ENCODE data around the gene TMEM89. TPM values are rescaled to one million over a fixed set of nuclear protein-coding genes. Genes with fewer than 3 reads are reported as not detected.
A peak's percentile ranks its signal among the peaks of the same experiment; 100 is the strongest.

Gene TMEM89
- total and polyA plus RNA-seq, 2 of the 13 experiments (the other 11 are each of a cell fraction or from before 2014, with no cell fraction given): 0.31 to 0.59 TPM

GRCh38 chr3:48575366-48575765 is 46.2 kb downstream of the TMEM89 start:
- Histone ChIP-seq H3K79me2 (ENCODE audit: insufficient read depth, low read length) (no peaks in the 10 kb centered on the region), H3K36me3 (replicated peaks in 1 of 2; ENCODE audit: control insufficient read depth in 1 of 2, insufficient read depth in 2 of 2, low read length in 2 of 2) (no peaks in the 10 kb centered on the region; a peak in 1 of 5 replicates), H2AFZ (ENCODE audit: low read length) (no peak overlapping the region), H3K4me2 (ENCODE audit: low read depth, low read length) (no peak overlapping the region), H4K20me1 (ENCODE audit: insufficient read depth, low read length) (no peaks in the 10 kb centered on the region), H3K4me3 (replicated peaks in 1 of 3; ENCODE audit: insufficient read depth in 1 of 3, low read depth in 2 of 3, low read length in 3 of 3) (no peak overlapping the region), H3K9ac (ENCODE audit: insufficient read depth, low read depth, low read length) (no peak overlapping the region), H3K9me3 (ENCODE audit: low read length) (no peaks in the 10 kb centered on the region), H3K27me3 (ENCODE audit: control insufficient read depth in 1 of 2, insufficient read depth in 2 of 2, low read length in 2 of 2) (no peaks in the 10 kb centered on the region), H3K4me1 (ENCODE audit: insufficient read depth, low read length) (peaks cover 42% of the 10 kb centered on the region), H3K27ac (ENCODE audit: extremely low read length, insufficient read depth, low read length) (no peak overlapping the region)
- BruUV-seq (replicated peaks): no TSS peak
- FAIRE-seq (no peak), DNase-seq (ENCODE audit: low spot score) (no peak), ATAC-seq (no peak)
- TF ChIP-seq RAD51 (IDR thresholded peaks at IDR 0.05; ENCODE audit: borderline replicate concordance): no peak
- in situ Hi-C loops (cut with HindIII; ENCODE audit: extremely low pct_ligation_motif_present, low pct_unique_long_range_greater_than_20kb) (no loop called here), intact Hi-C loops (cut with micrococcal nuclease; ENCODE audit: unreplicated experiment) (no loop called here)
- ChIA-PET CTCF (ENCODE audit: low intra/inter-chr PET ratio, low total read pairs) (no interaction called here), POLR2A (no interaction called here)
- WGBS (ENCODE audit: low lambda C conversion rate): 52% methylated on average over 4 of the region's 17 CpGs

- no peak overlapping the region for H2AFZ ChIP-seq (ENCODE audit: low read length)
- no peak overlapping the region for H3K27ac ChIP-seq (ENCODE audit: extremely low read length, insufficient read depth, low read length)
- ChIA-PET POLR2A (no interaction called here), CTCF (ENCODE audit: low intra/inter-chr PET ratio, low total read pairs) (no interaction called here)
- no peak overlapping the region for H3K4me3 ChIP-seq (replicated peaks in 1 of 3; ENCODE audit: insufficient read depth in 1 of 3, low read depth in 2 of 3, low read length in 3 of 3)
- no peaks in the 10 kb centered on the region; a peak in 1 of 5 replicates for H3K36me3 ChIP-seq (replicated peaks in 1 of 2; ENCODE audit: control insufficient read depth in 1 of 2, insufficient read depth in 2 of 2, low read length in 2 of 2)
- H3K4me2 ChIP-seq (ENCODE audit: low read depth, low read length): no peak overlapping the region
- no peaks in the 10 kb centered on the region for H3K79me2 ChIP-seq (ENCODE audit: insufficient read depth, low read length)
- peak; percentile 31 for ATAC-seq
- H3K9ac ChIP-seq (ENCODE audit: insufficient read depth, low read depth, low read length): no peak overlapping the region
- no peaks in the 10 kb centered on the region for H4K20me1 ChIP-seq (ENCODE audit: insufficient read depth, low read length)
- H3K9me3 ChIP-seq (ENCODE audit: low read length): no peaks in the 10 kb centered on the region
- in situ Hi-C loops (cut with HindIII; ENCODE audit: extremely low pct_ligation_motif_present, low pct_unique_long_range_greater_than_20kb): no loop called here
- DNase-seq (ENCODE audit: low spot score): no peak
- H3K4me1 ChIP-seq (ENCODE audit: insufficient read depth, low read length): peaks cover 55% of the 10 kb centered on the region
- intact Hi-C loops (cut with micrococcal nuclease; ENCODE audit: unreplicated experiment): no loop called here
- 65% methylated on average over 6 of the region's 10 CpGs for WGBS (ENCODE audit: low lambda C conversion rate)
- no TSS peak for BruUV-seq (replicated peaks)
- H3K27me3 ChIP-seq (ENCODE audit: control insufficient read depth in 1 of 2, insufficient read depth in 2 of 2, low read length in 2 of 2): no peaks in the 10 kb centered on the region
- no peak for FAIRE-seq
- peak; percentile 51; the same call in 1 of the 2 replicates for TF ChIP-seq ZNF121 (CRISPR knock-in tag; IDR thresholded peaks at IDR 0.05)
- TF ChIP-seq TEAD3 (CRISPR knock-in tag; optimal IDR thresholded peaks at IDR 0.05; ENCODE audit: borderline replicate concordance): no peak
- TF ChIP-seq JDP2 (CRISPR knock-in tag; IDR thresholded peaks at IDR 0.05; ENCODE audit: borderline replicate concordance): no peak
- 0 out of 2 replicates have a peak, but pooled peaks have one; percentile 15 for TF ChIP-seq RXRA (CRISPR knock-in tag; IDR thresholded peaks at IDR 0.05)
- no peak for TF ChIP-seq HNRNPH1 (optimal IDR thresholded peaks at IDR 0.05; ENCODE audit: low read depth, low read length)
- no peak for TF ChIP-seq HNF4A (CRISPR knock-in tag; IDR thresholded peaks at IDR 0.05)
- TF ChIP-seq NR0B2 (CRISPR knock-in tag; IDR thresholded peaks at IDR 0.05): no peak
- TF ChIP-seq, protein P1, sequence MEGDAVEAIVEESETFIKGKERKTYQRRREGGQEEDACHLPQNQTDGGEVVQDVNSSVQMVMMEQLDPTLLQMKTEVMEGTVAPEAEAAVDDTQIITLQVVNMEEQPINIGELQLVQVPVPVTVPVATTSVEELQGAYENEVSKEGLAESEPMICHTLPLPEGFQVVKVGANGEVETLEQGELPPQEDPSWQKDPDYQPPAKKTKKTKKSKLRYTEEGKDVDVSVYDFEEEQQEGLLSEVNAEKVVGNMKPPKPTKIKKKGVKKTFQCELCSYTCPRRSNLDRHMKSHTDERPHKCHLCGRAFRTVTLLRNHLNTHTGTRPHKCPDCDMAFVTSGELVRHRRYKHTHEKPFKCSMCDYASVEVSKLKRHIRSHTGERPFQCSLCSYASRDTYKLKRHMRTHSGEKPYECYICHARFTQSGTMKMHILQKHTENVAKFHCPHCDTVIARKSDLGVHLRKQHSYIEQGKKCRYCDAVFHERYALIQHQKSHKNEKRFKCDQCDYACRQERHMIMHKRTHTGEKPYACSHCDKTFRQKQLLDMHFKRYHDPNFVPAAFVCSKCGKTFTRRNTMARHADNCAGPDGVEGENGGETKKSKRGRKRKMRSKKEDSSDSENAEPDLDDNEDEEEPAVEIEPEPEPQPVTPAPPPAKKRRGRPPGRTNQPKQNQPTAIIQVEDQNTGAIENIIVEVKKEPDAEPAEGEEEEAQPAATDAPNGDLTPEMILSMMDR (CRISPR knock-in tag; IDR thresholded peaks at IDR 0.05): peak; percentile 37
- no peak for TF ChIP-seq KMT2B (CRISPR knock-in tag; IDR thresholded peaks at IDR 0.05)
- no peak for TF ChIP-seq BORCS8-MEF2B (CRISPR knock-in tag; IDR thresholded peaks at IDR 0.05)
- no peak for TF ChIP-seq MAX (IDR thresholded peaks at IDR 0.05)
- TF ChIP-seq, protein P2, sequence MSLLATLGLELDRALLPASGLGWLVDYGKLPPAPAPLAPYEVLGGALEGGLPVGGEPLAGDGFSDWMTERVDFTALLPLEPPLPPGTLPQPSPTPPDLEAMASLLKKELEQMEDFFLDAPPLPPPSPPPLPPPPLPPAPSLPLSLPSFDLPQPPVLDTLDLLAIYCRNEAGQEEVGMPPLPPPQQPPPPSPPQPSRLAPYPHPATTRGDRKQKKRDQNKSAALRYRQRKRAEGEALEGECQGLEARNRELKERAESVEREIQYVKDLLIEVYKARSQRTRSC (CRISPR knock-in tag; IDR thresholded peaks at IDR 0.05; ENCODE audit: low read depth): no peak
- TF ChIP-seq ZNF709 (CRISPR knock-in tag; IDR thresholded peaks at IDR 0.05): no peak
- TF ChIP-seq SALL1 (CRISPR knock-in tag; IDR thresholded peaks at IDR 0.05): 0 out of 2 replicates have a peak, but pooled peaks have one; percentile 7
These were observed 47.5 kb downstream of the TMEM89 start for GRCh38 chr3:48573973-48574585.
